ENCODE measurements around the gene PRR22. TPM values are rescaled to one million over a fixed set of nuclear protein-coding genes. Genes with fewer than 3 reads are reported as not detected.
"Not testable (repeated sequence)": the region's sequence is repeated elsewhere in the genome, so short reads cannot be mapped to it uniquely, and the experiment has no call there.

PRR22 gene
- total RNA-seq, 4 donors from 2014 or later = 0.75 to 3.0 (median 0.81) TPM

- TF ChIP-seq, protein P1, sequence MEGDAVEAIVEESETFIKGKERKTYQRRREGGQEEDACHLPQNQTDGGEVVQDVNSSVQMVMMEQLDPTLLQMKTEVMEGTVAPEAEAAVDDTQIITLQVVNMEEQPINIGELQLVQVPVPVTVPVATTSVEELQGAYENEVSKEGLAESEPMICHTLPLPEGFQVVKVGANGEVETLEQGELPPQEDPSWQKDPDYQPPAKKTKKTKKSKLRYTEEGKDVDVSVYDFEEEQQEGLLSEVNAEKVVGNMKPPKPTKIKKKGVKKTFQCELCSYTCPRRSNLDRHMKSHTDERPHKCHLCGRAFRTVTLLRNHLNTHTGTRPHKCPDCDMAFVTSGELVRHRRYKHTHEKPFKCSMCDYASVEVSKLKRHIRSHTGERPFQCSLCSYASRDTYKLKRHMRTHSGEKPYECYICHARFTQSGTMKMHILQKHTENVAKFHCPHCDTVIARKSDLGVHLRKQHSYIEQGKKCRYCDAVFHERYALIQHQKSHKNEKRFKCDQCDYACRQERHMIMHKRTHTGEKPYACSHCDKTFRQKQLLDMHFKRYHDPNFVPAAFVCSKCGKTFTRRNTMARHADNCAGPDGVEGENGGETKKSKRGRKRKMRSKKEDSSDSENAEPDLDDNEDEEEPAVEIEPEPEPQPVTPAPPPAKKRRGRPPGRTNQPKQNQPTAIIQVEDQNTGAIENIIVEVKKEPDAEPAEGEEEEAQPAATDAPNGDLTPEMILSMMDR (IDR thresholded peaks at IDR 0.05) = no peak
- DNase-seq (ENCODE audit: low spot score) (no peak), ATAC-seq (ENCODE audit: low FRiP score) (no peak)
Measured at GRCh38 chr19:5749505-5749904, 35.0 kb downstream of the PRR22 start.

- not testable (repeated sequence) for DNase-seq (ENCODE audit: low spot score); ATAC-seq (ENCODE audit: low FRiP score)
Measured at GRCh38 chr19:5748920-5749319, 35.6 kb downstream of the PRR22 start.

- not testable (repeated sequence) for ATAC-seq (ENCODE audit: low FRiP score)
Measured at GRCh38 chr19:5744999-5745398, 39.5 kb downstream of the PRR22 start.

GRCh38 chr19:5743630-5744029, 40.9 kb downstream of the PRR22 start:
- TF ChIP-seq, protein P1 (IDR thresholded peaks at IDR 0.05) = no peak

More at GRCh38 chr19:5744999-5745398, 39.5 kb downstream of the PRR22 start:
- not testable (repeated sequence) for DNase-seq (ENCODE audit: low spot score)

GRCh38 chr19:5742051-5742450, 42.5 kb downstream of the PRR22 start:
- ATAC-seq (ENCODE audit: low FRiP score) = no peak
- DNase-seq (ENCODE audit: low spot score) = no peak
- TF ChIP-seq, protein P1 (IDR thresholded peaks at IDR 0.05) = no peak

More at GRCh38 chr19:5743630-5744029, 40.9 kb downstream of the PRR22 start:
- ATAC-seq (ENCODE audit: low FRiP score) (no peak), DNase-seq (ENCODE audit: low spot score) (no peak)

DNA sequence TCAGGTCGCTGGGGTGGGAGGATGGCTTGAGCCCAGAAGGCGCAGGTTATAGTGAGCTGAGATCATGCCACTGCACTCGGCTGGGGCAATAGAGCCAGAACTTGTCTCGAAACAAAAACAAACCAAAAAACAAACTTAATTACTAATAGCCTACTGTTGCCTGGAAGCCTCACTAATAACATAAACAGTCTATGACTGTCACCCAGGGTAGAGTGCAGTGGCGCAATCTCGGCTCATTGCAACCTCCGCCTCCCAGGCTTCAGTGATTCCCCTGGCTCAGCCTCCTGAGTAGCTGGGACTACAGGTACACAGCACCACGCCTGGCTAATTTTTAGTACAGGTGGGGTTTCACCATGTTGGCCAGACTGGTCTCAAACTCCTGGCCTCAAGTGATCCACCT, 46.1 kb downstream of the PRR22 start:
- TF ChIP-seq, protein P1 (IDR thresholded peaks at IDR 0.05) = no peak
- ATAC-seq (ENCODE audit: low FRiP score) (no peak), DNase-seq (ENCODE audit: low spot score) (no peak)

GRCh38 chr19:5733172-5733571, 51.4 kb downstream of the PRR22 start:
- ATAC-seq (ENCODE audit: low FRiP score); DNase-seq (ENCODE audit: low spot score): not testable (repeated sequence)

Other genes starting within 250 kb of the PRR22 start
- gene TINCR, start 216.8 kb downstream of the PRR22 start, total RNA-seq = 1 to 10 TPM in 3 of 4 donors, not detected in 1; 1.7 to 8.6 (median 1.8) TPM
- 10 to 100 TPM; 32.0 to 77.9 (median 51.1) TPM for gene SAFB2, start 162.0 kb downstream of the PRR22 start, total RNA-seq
- gene SAFB, start 161.7 kb downstream of the PRR22 start, total RNA-seq = 100 to 1,000 TPM in 2 of 4 donors, 10 to 100 TPM in 2; 56.7 to 139 (median 86.9) TPM
- gene MICOS13, start 104.2 kb downstream of the PRR22 start, total RNA-seq = 10 to 100 TPM; 24.4 to 54.6 (median 40.5) TPM
- 1 to 10 TPM; 4.3 to 9.5 (median 7.8) TPM for gene HSD11B1L, start 103.7 kb downstream of the PRR22 start, total RNA-seq
- gene RPL36, start 94.5 kb downstream of the PRR22 start, total RNA-seq = 100 to 1,000 TPM; 663 to 804 (median 703) TPM
- 10 to 100 TPM; 49.8 to 75.9 (median 54.0) TPM for gene LONP1, start 64.6 kb downstream of the PRR22 start, total RNA-seq
- gene CATSPERD, start 64.1 kb downstream of the PRR22 start, total RNA-seq = not detected
- gene DUS3L, start 6.4 kb upstream of the PRR22 start, total RNA-seq = 100 to 1,000 TPM in 1 of 4 donors, 10 to 100 TPM in 3; 27.4 to 132 (median 30.4) TPM
- not detected for gene NRTN, start 20.3 kb upstream of the PRR22 start, total RNA-seq
- under 1 TPM in 1 of 4 donors, not detected in 3; 0.74 TPM for gene FUT6, start 55.0 kb upstream of the PRR22 start, total RNA-seq
- not detected for gene FUT3, start 66.7 kb upstream of the PRR22 start, total RNA-seq
- not detected for gene FUT5, start 85.8 kb upstream of the PRR22 start, total RNA-seq
- 100 to 1,000 TPM; 134 to 234 (median 190) TPM for gene NDUFA11, start 119.0 kb upstream of the PRR22 start, total RNA-seq
- gene VMAC, start 120.1 kb upstream of the PRR22 start, total RNA-seq = 10 to 100 TPM in 1 of 4 donors, 1 to 10 TPM in 3; 2.0 to 10.4 (median 4.6) TPM
- gene CAPS, start 129.5 kb upstream of the PRR22 start, total RNA-seq = 1 to 10 TPM; 2.3 to 9.0 (median 4.6) TPM
- 10 to 100 TPM; 43.8 to 60.1 (median 45.9) TPM for gene RANBP3, start 193.4 kb upstream of the PRR22 start, total RNA-seq

Measured in omental fat pad (tissue), 4 donors.